CD4-positive, alpha-beta T cell treated with Interferon gamma for 1 hour (primary cell): Measurements from ENCODE around the gene COLEC11.
"Not testable (repeated sequence)": the region's sequence is repeated elsewhere in the genome, so short reads cannot be mapped to it uniquely, and the experiment has no call there.

Experiments used
- DNase-seq: peaks from one replicate; pipeline ENCODE4 v3.0.0-alpha.2; 2020

COLEC11 gene

GRCh38 chr2:3606370-3607201 lies 11.7 kb downstream of the COLEC11 start:
- no peak for DNase-seq

GRCh38 chr2:3608373-3609278 lies 13.7 kb downstream of the COLEC11 start:
- no peak for DNase-seq

GRCh38 chr2:3609279-3609673 lies 14.4 kb downstream of the COLEC11 start:
- not testable (repeated sequence) for DNase-seq

- no peak for DNase-seq
Observed at GRCh38 chr2:3610415-3610814, 15.5 kb downstream of the COLEC11 start.

- DNase-seq = no peak
Observed at GRCh38 chr2:3610881-3611505, 16.1 kb downstream of the COLEC11 start.

- no peak for DNase-seq
Observed at GRCh38 chr2:3611589-3611988, 16.7 kb downstream of the COLEC11 start.

GRCh38 chr2:3612639-3613523 lies 18.0 kb downstream of the COLEC11 start:
- DNase-seq = no peak

GRCh38 chr2:3613524-3613905 lies 18.6 kb downstream of the COLEC11 start:
- no peak for DNase-seq

GRCh38 chr2:3614743-3615142 lies 19.8 kb downstream of the COLEC11 start:
- DNase-seq = not testable (repeated sequence)

GRCh38 chr2:3615541-3616200 lies 20.8 kb downstream of the COLEC11 start:
- not testable (repeated sequence) for DNase-seq

GRCh38 chr2:3616435-3617197 lies 21.7 kb downstream of the COLEC11 start:
- not testable (repeated sequence) for DNase-seq

GRCh38 chr2:3617198-3617890 lies 22.4 kb downstream of the COLEC11 start:
- DNase-seq = no peak

- DNase-seq = no peak
Observed at GRCh38 chr2:3618367-3618766, 23.5 kb downstream of the COLEC11 start.

- no peak for DNase-seq
Observed at GRCh38 chr2:3619033-3619432, 24.1 kb downstream of the COLEC11 start.

GRCh38 chr2:3619661-3620060 lies 24.7 kb downstream of the COLEC11 start:
- not testable (repeated sequence) for DNase-seq

- DNase-seq = no peak
Observed at GRCh38 chr2:3620834-3621233, 25.9 kb downstream of the COLEC11 start.

- DNase-seq = no peak
Observed at GRCh38 chr2:3622967-3623366, 28.1 kb downstream of the COLEC11 start.

GRCh38 chr2:3624059-3624794 lies 29.3 kb downstream of the COLEC11 start:
- no peak for DNase-seq

- DNase-seq = no peak
Observed at GRCh38 chr2:3625186-3625585, 30.3 kb downstream of the COLEC11 start.
